GOT3 (cell line): ENCODE measurements around the gene RERE.

Source experiments
- DNase-seq: peaks from one replicate; lab custom pipeline; 2025; ENCODE audit warnings: mixed read lengths; lab: John Stamatoyannopoulos, UW

The RERE gene

DNA sequence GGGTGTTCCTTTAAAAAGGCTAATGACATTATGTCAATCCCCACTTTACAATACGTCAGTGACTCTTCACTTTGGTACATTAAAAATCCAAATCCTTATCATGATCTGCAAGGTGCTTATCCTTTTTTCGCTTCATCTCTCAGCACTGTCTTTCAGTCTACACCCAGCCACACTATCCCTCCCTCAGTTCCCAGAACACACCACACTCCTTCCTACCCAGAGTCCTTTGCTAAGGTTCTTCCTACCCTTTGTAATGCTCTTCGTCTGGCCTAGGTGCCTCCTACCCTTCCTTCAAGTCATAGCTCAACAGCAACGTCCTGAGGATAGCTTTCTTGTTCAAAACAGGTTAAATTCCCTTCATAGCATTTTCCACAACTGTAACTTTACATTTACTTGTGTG is 152.6 kb downstream of the RERE start:
- no peak for DNase-seq

GRCh38 chr1:8663915-8664329 is 153.5 kb downstream of the RERE start:
- DNase-seq = no peak

GRCh38 chr1:8663090-8663802 is 154.2 kb downstream of the RERE start:
- DNase-seq = no peak

GRCh38 chr1:8662380-8663072 is 154.9 kb downstream of the RERE start:
- DNase-seq = no peak

DNA sequence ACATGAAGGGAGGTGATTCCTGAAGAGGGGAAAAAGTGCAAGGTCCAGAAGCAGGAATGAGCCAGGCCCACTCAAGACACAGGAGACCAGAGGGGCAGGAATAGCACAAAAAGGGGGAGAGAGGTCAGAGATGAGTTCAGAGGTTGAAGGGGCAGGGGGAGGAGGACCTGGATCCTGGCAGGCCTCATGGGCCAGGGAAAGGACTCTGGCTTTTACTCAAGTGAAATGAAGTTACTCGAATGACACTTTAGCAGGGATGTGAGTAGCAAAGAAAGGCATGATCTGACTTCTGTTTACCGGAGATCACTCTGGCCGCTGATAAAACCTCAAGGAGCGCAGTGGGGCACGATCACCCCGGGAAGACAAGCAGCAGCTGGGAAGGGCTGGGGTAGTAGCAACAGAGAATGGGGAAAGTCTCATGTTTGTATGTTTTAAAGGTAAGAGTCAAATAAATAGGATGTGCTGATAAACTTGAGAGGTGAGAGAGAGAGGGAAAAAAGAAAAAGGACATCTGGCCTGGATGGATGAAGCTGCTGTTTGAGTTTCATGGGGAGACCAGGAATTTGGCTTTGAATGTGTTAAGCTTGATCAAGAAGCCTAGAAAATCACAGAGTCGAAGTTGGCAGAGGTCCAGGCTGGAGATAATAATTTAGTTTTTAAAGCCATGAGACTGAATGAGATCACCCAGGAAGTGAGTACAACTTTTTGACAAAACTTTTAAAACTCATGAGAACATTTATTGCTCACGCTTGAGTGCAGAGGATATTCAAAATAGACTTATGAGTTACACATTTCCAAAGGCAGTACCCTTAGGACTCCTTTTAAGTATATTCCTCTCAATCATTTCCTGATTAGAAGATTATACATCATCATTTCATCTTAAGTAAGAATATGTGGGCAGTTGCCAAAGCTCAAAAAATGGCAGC is 156.0 kb downstream of the RERE start:
- no peak for DNase-seq

DNA sequence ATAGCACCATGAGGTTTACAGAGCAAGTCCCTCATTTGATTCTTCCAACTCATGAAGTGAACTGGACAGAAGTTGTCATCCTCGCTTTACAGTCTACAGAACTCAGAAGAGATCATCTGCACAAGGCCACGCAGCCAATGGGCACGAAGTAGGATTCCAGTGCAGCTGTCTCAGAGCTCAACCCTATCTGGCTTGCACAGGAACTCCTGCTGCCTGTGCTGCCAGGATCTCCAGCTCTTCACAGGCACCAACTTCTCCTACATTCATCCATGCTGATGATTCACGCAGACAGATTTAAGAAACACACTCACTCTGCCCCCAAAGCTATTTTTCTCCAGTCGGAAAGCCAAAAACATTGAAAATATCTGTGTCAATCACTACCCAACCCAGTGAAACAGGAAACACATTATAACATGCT is 157.0 kb downstream of the RERE start:
- peak; percentile 29 for DNase-seq

DNA sequence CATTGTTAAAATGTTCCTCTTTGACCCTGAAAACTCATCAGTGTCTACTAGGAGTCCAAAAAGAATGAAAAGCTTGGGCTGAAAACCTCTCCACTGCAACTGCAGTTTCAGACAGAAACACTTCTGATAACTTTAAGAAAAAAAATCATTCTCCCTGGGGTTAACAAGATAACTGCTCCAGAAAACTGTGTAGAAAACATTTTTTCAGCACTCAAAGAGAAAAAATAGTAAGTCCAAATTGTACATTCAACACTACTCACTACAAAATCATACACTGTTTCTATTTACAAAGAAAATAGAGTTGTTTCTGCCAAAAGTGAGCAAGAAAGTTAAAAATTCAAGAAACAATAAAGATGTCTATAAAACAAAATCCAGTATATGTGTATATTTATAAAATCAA is 157.8 kb downstream of the RERE start:
- DNase-seq = no peak

GRCh38 chr1:8653878-8654277 is 163.6 kb downstream of the RERE start:
- DNase-seq = no peak

DNA sequence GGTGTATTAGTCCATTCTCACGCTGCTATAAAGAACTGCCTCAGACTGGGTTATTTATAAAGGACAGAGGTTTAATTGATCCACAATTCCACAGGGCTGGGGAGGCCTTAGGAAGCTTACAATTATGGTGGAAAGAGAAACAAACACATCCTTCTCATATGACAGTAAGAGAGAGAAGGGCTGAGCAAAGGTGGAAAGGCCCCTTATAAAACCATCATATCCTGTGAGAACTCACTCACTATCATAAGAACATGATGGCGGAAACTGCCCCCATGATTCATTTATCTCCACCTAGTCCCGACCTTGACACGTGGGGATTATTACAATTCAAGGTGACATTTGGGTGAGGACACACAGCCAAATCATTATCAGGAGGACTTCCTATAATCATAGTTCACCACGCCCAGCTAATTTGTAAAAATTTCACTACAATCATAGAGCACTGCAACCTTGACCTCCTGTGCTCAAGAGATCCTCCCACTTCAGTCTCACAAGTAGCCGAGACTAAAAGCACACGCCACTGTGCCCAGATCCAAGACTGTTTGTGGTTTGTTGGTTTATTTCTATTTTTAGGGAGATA is 164.9 kb downstream of the RERE start:
- no peak for DNase-seq

GRCh38 chr1:8651962-8652361 is 165.5 kb downstream of the RERE start:
- DNase-seq = no peak

DNA sequence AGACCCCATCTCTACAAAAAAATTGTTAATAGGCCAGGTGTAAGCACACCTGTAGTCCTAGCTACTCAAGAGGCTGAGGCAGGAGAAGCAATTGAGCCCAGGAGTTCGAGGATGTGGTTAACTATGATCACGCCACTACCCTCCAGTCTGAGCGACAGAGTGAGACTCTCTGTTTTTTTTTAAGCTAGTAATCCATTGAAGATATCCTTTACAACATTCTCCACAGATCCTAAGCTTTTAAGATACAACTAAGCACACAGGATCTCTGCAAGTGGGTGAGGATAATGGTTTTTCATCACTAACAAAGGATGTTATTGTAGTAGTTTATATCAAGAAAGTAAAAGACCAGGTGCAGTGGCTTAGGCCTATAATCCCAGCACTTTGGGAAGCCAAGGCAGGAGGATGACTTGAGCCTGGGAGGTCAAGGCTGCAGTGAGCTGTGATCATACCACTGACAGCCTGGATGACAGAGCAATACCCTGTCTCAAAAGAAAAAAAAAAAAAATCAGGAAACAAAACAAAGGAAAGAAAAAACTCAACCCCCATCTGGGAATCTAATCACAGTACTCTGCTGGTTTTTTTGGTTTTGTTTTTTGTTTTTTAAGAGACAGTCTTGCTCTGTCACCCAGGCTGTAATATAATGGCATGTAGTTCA is 166.1 kb downstream of the RERE start:
- no peak for DNase-seq

DNA sequence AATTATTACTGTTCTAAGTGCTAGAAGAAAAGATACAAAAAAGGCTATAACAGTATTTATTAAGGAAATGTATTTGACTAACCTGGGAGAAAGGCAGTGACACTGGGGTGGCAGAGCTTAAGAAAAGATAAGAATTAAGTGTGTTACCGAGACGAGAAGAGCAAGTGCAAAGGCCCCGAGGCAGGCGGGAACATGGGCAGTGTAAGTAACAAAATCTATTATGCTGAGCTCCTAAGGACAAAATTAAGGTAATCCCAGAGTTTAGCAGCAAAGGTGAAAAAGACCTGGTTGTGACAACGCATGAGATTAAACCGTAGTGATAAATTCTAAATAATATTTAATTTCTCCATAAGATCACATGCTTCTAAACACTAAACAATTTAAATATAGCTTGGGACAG is 167.6 kb downstream of the RERE start:
- no peak for DNase-seq

GRCh38 chr1:8649027-8649426 is 168.4 kb downstream of the RERE start:
- DNase-seq = no peak

GRCh38 chr1:8646996-8647395 is 170.4 kb downstream of the RERE start:
- no peak for DNase-seq

GRCh38 chr1:8646189-8646588 is 171.3 kb downstream of the RERE start:
- DNase-seq = no peak

DNA sequence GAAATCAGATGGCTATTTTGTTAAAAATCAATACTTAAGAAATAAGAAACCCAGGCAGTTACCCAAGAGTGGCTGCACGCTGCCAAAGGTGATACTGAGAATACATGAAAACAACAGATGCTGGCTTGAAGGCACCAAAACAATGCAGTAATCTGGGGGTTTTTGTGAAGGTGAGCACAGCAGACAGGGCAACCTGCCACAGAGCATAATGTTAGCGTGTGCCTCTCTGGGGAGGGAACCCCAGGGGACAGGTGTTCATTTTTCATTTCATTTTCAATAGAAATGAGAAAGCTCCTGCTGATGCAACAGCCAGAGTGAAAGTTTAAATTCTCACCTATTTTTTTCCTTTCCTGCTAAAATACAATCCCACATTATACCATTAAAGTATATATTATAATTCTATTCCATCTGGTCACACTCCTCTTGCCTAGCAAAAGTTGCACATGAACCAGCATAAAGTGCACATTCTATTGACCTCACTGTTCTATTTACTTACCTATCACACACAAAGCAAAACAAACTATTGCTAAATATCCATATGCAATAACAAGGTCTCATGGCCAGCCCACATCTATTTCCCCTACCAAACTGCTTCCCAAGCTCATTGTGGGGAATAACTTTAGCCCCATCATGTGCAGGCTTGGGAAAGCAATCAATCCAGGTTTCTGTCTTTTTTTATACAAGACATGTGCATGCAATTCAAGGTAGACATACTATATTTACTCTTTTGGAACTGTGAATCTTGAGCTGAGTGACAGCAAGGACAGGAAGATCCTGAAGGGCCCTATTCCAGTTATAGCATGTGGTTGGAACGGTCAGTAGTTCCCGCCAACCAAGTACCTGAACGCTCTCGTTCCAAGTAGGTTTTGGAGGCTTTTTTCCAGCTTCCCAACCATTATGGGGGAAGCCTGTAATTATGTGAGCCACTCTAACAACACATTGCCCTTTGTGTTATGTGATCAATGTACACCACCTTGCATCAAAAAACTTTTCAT is 173.6 kb downstream of the RERE start:
- DNase-seq = no peak

GRCh38 chr1:8642114-8642513 is 175.3 kb downstream of the RERE start:
- DNase-seq = no peak

DNA sequence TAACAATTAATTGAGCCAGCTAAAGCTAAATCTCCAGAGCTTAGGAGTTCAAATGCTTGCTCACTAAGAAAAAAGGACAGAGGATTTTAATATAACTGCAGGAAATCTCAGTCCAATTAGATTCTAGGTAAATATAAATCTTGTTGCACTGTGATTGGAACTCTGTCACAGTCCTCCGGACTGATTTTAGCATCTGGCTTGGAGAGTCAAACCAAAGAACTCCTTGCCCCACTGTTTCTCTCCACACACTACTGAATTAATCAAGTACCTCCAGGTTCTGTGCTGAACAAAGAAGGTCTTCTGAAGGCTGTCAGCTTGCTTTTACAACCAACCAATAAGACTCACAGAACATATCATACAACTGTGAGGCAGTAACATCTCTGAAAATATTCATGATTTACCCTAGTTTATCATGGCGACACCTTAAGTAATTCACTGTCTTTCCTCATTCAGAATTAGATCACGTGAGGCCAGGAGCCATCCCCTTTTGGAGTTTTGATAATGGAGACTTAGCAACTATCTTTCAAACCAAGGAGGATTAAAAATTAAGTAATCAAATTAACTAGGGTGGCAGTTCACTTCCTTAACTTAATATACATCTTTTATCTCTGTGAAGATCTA is 176.0 kb downstream of the RERE start:
- DNase-seq = no peak

GRCh38 chr1:8640950-8641349 is 176.5 kb downstream of the RERE start:
- no peak for DNase-seq

- DNase-seq = no peak
Measured at GRCh38 chr1:8639148-8639547, 178.3 kb downstream of the RERE start.
